ENCODE measurements around the gene NUP214.
"Not testable (repeated sequence)": the region's sequence is repeated elsewhere in the genome, so short reads cannot be mapped to it uniquely, and the experiment has no call there.

The NUP214 gene

DNA sequence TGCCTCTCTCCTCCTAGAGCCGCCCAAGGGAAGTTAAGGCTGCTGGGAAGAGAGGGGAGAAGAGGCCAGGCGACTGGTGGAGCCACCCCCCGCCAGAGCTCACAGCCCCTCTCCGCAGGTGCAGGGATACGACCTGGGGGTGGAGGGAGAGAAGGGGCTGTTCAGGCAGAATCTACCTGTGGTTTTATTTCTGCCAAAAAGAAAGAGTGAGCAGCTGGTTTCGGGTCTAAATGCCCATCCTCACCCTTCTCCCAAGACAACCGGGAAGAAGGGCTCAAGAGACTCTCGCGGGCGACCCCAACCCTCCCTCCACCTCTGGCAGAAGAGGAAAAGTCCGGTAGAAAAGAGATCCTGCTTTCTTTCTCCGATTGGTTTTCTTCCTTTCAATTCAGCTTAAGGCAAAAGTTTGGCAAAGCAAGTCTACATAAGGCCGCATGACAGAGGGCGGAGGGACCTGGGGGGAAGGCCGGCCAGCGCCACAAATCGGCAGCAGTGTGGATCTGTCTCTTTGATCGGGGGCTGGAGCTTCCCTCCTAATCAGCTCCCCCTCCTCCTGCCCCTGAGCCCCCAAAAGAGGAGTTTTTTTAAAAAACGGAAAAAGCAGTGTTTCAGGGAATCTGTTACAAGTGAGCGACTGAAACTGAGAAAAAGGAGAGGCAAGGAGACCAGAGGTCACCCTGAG lies 134.7 kb downstream of the NUP214 start:
- no peak for DNase-seq (ENCODE audit: low spot score)

DNA sequence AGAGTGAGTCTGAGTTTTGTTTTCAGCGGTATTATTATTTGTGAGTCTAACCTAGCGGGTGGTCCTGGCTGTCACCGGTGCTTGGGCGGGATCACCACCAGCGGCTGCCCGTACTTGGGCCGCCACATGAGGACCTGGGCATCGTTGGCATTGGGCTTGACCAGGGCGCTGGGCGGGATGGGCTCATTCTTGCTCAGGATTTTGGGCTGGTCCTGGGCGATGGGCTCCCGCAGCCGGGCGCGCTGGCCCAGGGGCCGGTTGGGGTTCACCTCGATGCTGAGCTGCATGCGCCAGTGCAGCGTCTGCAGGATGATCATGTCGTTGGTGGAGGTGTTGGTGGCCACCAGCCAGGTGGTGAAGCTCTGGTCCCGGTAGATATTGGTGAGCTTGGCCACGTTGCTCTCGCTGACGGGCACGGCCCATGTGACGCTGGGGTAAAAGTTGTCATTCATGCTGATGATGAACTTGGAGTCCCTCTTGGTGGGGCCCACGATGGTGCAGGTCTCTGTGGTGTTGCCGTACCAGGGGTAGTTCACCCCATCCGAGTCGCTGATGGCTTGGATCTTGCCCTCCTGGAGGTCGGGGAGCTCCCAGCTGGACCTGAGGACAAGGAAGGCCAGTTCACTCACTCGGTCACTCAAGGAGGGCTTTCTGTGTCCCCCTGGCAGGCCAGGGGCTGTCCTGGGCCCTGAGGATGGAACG lies 135.5 kb downstream of the NUP214 start:
- no peak for DNase-seq (ENCODE audit: low spot score)

DNA sequence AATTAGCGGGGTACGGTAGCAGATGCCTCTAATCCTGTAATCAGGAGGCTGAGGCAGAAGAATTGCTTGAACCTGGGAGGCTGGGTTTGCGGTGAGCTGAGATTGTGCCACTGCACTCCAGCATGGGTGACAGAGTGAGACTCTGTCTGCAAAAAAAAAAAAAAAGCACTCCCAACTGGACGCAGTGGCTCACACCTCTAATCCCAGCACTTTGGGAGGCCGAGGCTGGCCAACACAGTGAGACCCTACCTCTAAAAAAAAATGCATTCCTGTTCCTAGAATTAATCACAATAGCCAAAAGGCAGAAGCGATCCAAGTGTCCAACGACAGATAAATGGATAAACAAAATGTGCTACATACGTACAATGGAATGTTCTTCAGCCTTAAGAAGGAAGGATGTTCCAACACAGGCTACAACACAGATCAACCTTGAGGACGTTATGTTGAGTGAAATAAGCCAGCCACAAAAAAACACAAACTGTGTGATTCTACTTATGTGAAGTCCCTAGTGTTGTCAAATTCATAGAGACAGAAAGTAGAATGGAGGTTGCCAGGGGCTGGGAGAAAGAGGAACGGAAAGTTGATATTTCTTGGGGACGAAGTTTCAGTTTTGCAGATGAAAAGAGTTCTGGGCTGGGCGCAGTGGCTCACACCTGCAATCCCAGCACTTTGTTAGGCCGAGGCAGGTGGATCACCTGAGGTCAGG lies 137.1 kb downstream of the NUP214 start:
- DNase-seq (ENCODE audit: low spot score), result no peak

- DNase-seq (ENCODE audit: low spot score), result not testable (repeated sequence)
Measured at GRCh38 chr9:131263033-131263343, 137.6 kb downstream of the NUP214 start.

DNA sequence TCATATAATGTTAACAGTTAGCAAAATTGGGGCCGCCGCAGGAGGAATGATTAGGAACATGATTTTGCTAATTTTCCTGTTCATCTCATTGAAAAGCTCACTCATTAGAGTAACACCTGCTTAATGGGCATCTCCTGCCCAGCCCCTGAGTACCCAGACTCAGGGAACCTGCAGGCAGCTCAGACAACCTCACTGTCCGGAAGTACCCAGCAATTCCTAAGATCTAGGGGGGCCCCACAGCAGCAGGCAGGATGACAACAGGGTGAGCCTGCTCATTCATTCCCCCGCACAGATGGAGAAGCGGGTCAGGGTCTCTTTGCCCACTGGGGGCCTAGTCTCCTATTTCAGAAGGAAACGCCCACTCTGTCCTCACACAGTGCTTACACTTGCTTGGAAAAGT lies 138.3 kb downstream of the NUP214 start:
- no peak for DNase-seq (ENCODE audit: low spot score)

DNA sequence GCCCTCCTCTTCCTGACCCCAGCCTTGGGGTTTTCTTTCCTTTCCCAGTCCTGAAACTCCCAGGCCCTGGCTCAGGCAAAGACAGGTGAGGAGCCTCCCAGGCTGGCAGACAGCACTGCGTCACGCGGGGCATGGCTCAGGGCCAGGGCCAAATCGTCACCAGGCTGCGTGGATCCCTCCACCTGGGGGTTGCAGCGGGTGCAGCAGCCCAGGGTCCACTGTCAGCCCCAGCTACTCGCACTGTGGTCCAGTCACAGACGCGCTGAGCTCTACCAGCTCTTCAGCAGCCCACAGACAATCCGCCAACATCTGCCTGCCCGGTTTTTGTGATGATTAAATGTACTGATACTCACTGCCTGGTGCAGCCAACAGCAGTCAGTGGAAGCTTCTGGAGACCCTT lies 138.8 kb downstream of the NUP214 start:
- no peak for DNase-seq (ENCODE audit: low spot score)

GRCh38 chr9:131266266-131267229 lies 141.2 kb downstream of the NUP214 start:
- peak; percentile 71 for DNase-seq (ENCODE audit: low spot score)

DNA sequence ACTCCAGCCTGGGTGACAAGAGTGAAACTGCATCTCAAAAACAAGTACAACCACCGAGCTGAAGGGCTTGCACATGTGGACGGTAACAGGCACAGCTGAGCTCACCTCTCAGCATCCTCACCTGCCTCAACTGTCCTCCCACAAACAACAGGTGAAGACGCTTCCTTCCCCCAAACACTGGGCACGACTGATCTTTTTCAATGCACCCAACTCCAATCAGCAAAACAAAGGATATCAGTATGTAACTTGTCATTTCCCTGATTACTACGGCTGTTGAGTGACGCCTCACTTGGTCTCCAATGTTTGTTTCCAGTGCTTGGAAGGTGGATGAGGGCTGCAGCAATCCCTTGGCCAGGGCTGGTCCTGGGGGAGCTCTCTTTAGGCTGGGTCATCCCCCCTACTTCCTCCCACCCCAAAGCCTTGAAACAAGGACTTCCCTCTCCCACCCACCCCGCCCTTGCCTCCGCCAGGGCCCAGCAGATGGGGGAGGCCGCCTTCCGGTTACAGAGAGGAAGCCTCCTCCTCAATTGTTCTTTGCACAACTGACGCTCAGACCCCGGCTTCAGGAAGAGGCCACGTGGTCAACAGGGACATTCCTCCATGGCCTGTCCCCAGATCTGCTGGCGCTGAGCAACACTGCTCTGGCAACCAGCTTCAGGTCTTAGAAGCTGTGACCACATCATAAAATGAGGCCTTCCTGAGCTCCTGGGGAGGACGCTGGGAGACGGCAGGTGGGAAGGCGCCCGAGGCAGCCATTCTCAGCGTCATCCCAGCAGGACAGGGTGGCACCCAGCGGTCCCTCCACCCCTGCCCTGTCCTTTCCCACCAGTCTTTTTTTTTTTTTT lies 145.0 kb downstream of the NUP214 start:
- peak; percentile 73 for DNase-seq (ENCODE audit: low spot score)

DNA sequence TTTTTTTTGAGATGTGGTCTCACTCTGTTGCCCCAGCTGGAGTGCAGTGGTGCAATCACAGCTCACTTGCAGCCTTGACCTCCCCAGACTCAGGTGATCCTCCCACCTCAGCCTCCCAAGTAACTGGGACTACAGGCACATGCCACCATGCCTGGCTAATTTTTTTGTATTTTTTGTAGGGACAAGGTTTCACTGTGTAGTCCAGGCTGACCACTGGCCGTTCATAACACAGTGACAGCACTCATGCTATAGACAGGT lies 145.6 kb downstream of the NUP214 start:
- DNase-seq (ENCODE audit: low spot score), result not testable (repeated sequence)

- no peak for DNase-seq (ENCODE audit: low spot score)
Measured at GRCh38 chr9:131271506-131271931, 146.1 kb downstream of the NUP214 start.

GRCh38 chr9:131272212-131272611 lies 146.8 kb downstream of the NUP214 start:
- DNase-seq (ENCODE audit: low spot score), result no peak

- DNase-seq (ENCODE audit: low spot score), result peak; percentile 50
Measured at GRCh38 chr9:131273146-131273855, 147.9 kb downstream of the NUP214 start.

DNA sequence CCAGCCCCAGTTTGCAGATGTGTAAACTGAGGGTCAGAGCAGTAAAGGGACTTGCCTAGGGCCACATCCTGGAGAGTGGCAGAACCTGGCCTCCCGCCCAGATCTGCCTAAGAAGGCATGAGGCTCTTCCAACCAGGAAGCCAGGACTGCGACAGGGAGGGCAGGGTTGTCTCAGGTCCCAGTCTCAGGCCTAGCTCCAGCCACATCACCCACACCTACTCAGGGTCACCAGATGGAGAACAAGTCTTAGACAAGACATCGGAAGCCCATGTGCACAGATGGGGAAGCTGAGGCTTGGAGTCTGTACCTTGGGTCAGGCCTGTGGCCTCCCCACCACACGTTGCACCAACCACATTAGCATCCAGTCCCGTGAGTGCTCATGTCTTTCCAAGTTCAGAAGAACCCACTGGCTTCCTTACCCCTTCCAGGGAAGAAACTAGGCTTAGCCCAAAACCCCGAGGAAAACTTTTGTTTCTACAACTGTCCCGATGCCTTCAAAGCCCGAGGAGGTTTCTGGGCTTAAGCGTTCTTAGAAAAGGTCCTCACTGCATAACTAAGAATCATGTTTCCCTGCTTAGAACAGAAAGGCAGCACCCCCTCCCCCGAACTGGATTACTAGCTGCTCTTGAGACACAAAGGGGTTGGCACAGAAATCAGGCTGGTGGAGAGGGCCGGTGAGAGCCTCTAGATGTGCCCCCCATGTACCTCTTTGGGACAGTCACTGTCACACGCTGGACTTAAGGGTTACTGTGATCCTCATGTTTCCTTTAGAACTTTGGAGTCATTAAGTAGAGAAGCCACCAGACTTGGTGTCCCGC lies 148.7 kb downstream of the NUP214 start:
- peak; percentile 52 for DNase-seq (ENCODE audit: low spot score)

DNA sequence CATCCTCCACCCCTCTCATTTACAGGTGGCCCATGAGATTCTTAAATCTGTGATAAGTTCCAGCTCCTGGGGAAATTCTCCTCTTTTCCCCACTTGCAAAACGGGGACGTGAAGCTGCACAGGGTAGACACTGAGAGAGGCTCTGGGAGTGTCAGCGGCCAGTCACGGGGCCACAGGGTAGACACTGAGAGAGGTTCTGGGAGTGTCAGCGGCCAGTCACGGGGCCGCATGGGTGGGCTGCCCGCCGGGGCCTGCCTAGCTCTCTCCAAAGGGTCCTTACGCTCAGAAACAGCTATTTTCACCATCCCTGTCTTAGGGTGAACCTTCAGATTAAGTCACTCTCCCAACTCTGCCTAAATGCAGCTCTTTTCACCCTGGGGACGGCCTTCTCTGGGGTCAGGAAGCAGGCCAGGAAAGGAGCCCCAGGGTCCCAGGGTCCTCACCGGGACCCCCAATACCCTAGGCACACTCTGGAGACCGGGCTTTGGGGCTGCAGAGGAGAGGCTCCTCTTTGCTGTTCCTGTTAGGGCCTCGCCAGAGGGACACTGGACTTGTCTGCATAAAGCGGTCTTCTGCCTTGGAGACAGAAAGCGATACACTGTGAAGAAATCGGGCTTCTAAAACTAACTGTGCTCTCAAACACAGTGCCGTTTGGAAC lies 149.4 kb downstream of the NUP214 start:
- DNase-seq (ENCODE audit: low spot score), result no peak

DNA sequence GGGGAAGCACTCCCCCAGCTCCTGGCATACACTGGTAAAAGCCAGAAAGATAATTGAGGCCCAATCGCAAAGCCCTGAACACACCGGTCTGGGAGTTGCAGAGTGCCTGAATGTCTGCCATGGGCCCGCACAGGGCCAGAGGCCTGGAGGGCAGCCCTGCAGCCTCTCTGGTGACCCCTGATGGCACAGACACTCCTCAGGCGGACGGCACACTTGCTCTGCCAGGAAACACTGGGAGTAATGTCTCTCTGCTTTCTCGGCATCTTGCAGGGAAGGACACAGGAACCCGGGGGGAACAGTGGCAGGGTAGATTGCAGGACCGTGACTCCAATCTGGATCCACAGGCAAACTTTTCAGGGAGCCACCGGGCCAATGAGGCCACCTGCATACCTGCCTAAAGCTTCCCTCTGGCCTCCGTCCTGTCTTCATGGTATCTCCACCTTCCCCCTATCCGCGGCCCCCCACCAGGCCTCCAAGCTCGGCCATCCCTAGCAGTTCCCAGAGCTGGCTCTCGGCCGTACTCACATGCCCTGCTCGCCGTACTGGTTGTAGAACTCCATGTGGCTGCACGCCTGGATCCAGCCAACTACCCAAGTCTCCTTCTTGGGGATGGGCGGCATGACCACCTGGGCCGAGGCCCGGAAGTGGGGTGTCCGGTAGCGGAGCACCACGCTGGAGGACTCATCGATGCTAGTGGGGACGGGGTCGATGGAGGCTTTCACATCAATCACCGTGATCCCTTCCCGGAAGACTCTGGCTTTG lies 150.1 kb downstream of the NUP214 start:
- DNase-seq (ENCODE audit: low spot score), result peak; percentile 54

DNA sequence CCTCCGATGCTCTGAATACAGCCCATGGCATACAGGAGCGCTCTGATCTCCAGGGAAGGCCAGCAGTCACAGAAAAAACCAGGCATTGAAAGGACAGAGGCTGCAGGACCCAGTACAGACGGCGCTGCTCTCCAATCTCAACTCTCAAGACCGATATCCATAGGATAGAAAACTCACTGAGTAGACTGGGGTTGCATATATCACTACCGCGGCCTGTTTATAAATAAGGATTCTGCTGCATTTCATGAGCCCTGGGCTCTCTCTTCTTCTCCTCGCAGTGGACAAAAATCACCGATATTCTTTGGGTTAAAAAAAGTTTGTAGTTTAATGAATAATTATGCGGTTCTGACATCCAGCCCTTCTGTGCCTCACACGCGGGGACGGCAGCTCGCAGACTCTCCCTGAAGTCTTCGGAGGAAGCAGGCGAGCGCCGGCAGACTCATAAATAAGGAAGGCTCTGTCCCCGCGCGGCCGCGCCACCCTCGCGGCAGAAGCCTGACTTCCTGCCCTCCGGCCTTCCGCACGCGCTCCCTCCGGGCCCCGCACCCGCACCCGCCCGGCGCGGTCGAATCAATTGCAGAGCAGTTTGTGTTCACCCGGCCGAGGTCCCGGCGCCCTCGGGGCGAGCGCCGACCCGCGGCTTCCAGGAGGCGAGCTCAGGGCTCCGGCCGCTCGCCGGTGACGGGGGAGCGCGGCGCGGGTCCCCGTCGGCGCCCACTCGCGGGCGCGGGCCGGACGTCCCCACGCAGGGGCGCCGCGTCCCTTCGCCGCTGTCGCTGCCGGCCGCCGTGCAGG lies 150.9 kb downstream of the NUP214 start, which contains the start of gene FAM78A:
Gene FAM78A, minus strand, starts transcription at position 417 of the 795 bp plus-strand sequence. Its CDS starts 331 bp downstream, at position 86.
- peak; percentile 50 for DNase-seq (ENCODE audit: low spot score)

- no peak for DNase-seq (ENCODE audit: low spot score)
Measured at GRCh38 chr9:131276891-131277286, 151.5 kb downstream of the NUP214 start.
